GM12878 (cell line): ENCODE data around the gene MROH9.

ENCODE experiments used
- MTA2 ChIP-seq: fragments of 450-650 bp; IDR thresholded peaks from 2 replicates; pipeline ENCODE4 v1.6.1; 2016; ENCODE audit warnings: low read depth, mild to moderate bottlenecking, moderate library complexity
- MYB ChIP-seq: fragments of 150-350 bp; IDR thresholded peaks from 2 replicates; pipeline ENCODE4 v1.6.1; 2014; ENCODE audit warnings: mild to moderate bottlenecking, low read depth, low read length, borderline replicate concordance
- NFIC ChIP-seq: IDR thresholded peaks from 2 replicates; pipeline ENCODE4 v1.6.1; 2012; ENCODE audit warnings: low read depth, mild to moderate bottlenecking, inconsistent platforms, low read length, moderate library complexity
- NFYA ChIP-seq: IDR thresholded peaks from 2 replicates; pipeline ENCODE4 v1.6.1; 2011; ENCODE audit warnings: low read depth, mild to moderate bottlenecking, low read length, improper control_type of control experiment, borderline replicate concordance
- POLR2AphosphoS5 ChIP-seq: IDR thresholded peaks from 2 replicates; pipeline ENCODE4 v1.6.1; 2011; ENCODE audit warnings: mild to moderate bottlenecking, low read length, inconsistent platforms
- RAD21 ChIP-seq: IDR thresholded peaks from 2 replicates; pipeline ENCODE4 v1.6.1; 2011; ENCODE audit warnings: mild to moderate bottlenecking, low read depth, low read length, moderate library complexity; ENCODE audit not compliant: insufficient read depth
- RELA ChIP-seq: fragments of 450-650 bp; IDR thresholded peaks from 2 replicates; pipeline ENCODE4 v1.8.0; 2014; ENCODE audit warnings: borderline replicate concordance; ENCODE audit not compliant: partially characterized antibody
- SP1 ChIP-seq: IDR thresholded peaks from one replicate; pipeline ENCODE4 v1.6.1; 2011; ENCODE audit warnings: low read depth, low read length
- SUPT20H ChIP-seq: IDR thresholded peaks from 2 replicates; pipeline ENCODE4 v1.6.1; 2011; ENCODE audit warnings: low read depth, mild to moderate bottlenecking, low read length, moderate library complexity, borderline replicate concordance; ENCODE audit not compliant: control insufficient read depth
- YY1 ChIP-seq: IDR thresholded peaks from 2 replicates; pipeline ENCODE4 v1.6.1; 2011; ENCODE audit warnings: low read depth, mild to moderate bottlenecking, low read length

GRCh38 chr1:170970256-170970655, 34.9 kb downstream of the MROH9 start:
- TF ChIP-seq MTA2: no peak
- TF ChIP-seq SUPT20H: no peak
- no peak for TF ChIP-seq NFYA
- TF ChIP-seq NFIC: no peak
- TF ChIP-seq RELA: no peak
- TF ChIP-seq YY1: no peak
- TF ChIP-seq RAD21: no peak
- TF ChIP-seq MYB: no peak
- no peak for TF ChIP-seq POLR2AphosphoS5
- no peak for TF ChIP-seq SP1
